Right kidney (tissue), 1 donor: ENCODE measurements around the gene SLC28A1.
A peak's percentile ranks its signal among the peaks of the same experiment; 100 is the strongest.
"Not testable (repeated sequence)": the region's sequence is repeated elsewhere in the genome, so short reads cannot be mapped to it uniquely, and the experiment has no call there.

Source experiments
- DNase-seq: peaks from one replicate; pipeline ENCODE4 v3.0.0-alpha.2; 2016

Gene SLC28A1

GRCh38 chr15:84973492-84974460, 89.3 kb downstream of the SLC28A1 start:
- DNase-seq, result no peak

GRCh38 chr15:84975871-84976351, 91.4 kb downstream of the SLC28A1 start:
- DNase-seq, result no peak

DNA sequence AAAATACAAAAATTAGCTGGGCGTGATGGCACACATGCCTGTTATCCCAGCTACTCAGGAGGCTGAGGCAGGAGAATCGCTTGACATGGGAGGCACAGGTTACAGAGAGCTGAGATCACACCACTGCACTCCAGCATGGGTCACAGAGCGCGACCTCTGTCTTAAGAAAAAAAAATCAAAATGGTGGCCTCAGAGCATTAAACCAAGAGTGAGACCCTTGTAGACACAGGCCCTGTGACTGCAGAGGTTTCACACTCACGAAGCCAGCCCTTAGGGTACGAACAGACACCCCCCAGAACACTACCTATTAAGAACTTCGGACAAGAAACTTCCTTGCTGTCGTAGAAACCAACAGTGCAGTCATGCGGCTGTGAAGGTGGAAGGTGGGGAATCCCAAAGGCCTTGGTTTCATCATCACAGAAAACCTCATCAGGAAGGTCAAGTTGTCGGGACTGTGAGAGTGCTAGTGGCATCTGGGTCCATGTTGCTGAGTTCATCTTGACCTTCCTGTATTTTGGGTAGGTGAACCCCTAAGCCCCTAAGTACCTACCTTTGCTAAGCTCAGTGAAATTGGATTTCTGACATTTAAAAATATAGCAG, 92.4 kb downstream of the SLC28A1 start:
- no peak for DNase-seq

DNA sequence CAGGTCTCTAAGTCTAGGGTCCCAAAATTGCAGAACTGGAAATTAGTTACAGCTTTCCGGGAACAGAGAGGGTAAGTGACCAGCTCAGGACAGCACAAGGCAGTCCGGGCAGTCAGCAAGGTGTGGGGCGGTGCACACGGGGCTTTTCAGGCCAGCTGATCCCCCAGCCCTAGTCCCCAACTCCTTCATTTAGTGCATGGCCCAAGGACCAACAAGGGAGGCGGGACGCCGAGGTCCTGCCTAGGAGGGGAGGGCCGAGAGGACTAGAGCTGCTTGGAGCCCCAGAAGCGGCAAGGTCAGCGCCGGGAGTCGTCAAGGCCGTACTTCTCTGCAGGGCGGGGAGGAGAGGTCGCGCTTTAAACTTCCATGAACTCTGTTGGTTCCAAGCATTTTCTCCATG, 95.2 kb downstream of the SLC28A1 start:
- peak; percentile 36 for DNase-seq

- DNase-seq, result peak; percentile 99
Observed at GRCh38 chr15:84980196-84981053, 96.0 kb downstream of the SLC28A1 start.

GRCh38 chr15:84981054-84981710, 96.7 kb downstream of the SLC28A1 start:
- peak; percentile 97 for DNase-seq

DNA sequence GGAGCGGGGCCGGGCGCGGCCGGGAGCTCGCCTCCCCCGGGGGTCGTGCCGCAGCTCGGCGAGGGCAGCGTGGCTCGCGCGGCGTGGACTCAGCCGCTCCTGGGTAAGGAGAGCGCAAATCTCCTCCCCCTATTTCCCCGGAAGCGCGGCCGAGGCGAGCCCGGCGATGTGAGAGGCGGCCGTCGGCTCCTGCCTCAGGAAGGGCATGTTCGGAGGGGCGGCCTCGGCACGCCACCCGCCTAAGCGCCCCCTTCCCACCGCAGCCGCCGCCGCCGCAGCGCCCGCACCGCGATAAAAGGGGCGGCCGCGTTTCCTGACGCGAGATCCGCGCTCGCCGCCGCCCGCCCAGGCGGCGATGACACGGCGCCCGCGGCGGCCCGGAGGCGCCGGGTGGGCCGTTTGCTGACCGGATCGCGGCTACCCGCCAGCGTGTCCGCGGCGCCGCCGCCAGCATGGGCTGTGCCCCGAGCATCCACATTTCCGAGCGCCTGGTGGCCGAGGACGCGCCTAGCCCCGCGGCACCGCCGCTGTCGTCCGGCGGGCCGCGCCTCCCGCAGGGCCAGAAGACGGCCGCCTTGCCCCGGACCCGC, 97.3 kb downstream of the SLC28A1 start, which contains the start of gene PDE8A:
Gene PDE8A (plus strand): TSS at position 146 of the 590 bp plus-strand sequence. CDS start 307 bp downstream, at position 453.
- peak; percentile 83 for DNase-seq

DNA sequence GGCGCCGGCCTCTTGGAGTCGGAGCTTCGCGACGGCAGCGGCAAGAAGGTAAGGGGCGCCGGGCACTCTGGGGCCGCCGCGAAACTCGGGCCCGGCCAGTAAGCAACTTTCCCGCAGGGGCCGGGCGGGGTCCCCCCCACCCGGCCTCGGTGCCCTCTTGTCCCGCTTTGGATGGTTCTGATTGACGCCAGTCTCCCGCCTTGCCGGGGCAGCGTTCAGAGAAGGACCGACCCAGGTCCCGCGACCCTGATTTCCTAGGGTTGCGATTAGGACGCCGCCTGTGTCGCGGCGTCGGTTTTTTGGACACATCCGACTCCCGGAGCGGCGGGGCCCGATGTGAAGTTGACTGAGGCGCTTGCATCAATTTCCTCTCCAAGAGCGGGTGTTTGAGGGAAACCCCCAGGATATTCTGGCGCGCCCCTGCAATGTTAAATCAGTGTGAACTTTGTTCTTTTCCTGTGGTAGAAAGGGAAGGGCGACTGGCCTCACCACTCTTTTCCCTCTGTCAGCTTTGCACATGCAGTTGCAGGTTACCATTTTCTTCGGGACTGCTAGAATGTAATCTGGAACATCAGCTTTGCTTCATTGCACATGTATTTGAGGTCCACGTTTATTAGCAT, 97.9 kb downstream of the SLC28A1 start:
- peak; percentile 83 for DNase-seq

GRCh38 chr15:84983294-84983693, 98.8 kb downstream of the SLC28A1 start:
- DNase-seq, result no peak

DNA sequence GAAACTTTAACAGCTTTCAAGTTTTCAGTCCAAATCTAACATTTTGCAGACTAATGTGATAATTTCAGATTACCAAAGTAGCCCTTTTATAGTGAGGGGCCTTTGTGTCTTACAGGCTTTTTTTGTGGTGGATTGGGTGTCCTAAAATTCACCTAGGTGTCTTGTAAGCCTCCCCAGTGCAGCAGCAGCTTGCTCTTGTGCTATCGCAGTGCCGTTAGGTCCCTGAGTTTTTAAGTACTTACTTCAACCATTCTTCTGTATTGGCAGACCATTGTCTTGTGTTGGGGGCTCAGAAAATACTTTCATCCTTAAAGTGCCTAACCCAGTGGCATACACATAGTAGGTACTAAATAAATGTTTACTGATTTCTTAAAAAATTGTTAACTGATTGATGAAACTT, 99.2 kb downstream of the SLC28A1 start:
- DNase-seq, result no peak

GRCh38 chr15:84985158-84985557, 100.7 kb downstream of the SLC28A1 start:
- DNase-seq, result no peak

GRCh38 chr15:84987351-84987750, 102.9 kb downstream of the SLC28A1 start:
- DNase-seq, result not testable (repeated sequence)

- DNase-seq, result no peak
Observed at GRCh38 chr15:84987949-84988624, 103.6 kb downstream of the SLC28A1 start.

DNA sequence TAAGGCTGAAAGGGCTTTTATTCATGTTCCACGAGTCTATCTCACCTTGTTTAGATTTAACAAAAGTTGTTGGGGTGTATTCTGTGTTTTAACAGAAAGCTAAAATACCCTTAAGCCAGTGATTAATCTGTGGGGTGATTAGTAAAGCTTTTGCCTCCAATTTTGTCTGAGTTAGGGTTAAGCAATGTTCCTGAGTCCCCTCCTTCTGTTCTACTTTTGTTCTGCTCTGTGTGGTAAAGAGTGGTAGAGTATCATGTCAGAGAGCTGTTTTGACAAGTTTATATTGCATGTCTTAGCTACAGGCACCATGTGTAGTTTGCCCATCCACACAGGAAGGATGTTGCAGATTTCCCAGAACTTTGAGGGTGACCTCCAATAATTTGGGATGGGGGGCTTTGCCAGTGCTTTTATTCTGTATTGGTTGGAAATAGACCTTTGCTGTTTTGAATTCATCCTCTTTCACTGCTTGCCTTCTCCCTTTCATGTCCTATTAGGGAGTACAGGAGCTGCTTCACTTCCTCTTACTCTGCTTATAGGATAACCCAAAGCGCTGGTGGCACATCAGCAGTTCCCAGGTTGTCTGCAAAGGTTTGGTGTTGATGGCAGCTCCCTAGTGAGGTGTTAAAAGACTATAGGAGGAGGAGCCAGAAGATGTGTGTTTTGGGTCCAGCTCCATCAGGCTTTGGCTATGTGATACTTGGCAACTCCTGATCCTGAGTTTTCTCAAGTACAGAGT, 104.6 kb downstream of the SLC28A1 start:
- no peak for DNase-seq

DNA sequence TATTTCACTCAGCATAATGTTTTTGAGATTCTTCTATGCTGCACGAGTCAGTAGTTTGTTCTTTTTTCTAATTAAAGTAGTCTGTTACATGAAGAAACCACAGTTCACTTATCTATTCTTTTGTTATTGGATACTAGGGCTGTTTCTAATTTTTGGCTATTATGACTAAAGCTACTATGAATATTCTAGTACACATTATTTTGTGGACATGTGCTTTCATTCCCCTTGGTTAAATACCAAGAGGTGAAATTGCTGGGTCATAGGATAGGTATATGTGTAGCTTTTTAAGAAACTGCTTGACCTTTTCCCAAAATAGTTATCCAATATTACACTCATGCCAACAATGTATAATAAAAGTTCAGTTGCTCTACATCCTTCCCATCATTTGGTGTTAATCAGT, 106.0 kb downstream of the SLC28A1 start:
- no peak for DNase-seq

GRCh38 chr15:84991014-84991712, 106.7 kb downstream of the SLC28A1 start:
- no peak for DNase-seq

GRCh38 chr15:84992157-84992944, 107.9 kb downstream of the SLC28A1 start:
- no peak for DNase-seq
